Measurements from ENCODE around the gene MEIS2.

DNA sequence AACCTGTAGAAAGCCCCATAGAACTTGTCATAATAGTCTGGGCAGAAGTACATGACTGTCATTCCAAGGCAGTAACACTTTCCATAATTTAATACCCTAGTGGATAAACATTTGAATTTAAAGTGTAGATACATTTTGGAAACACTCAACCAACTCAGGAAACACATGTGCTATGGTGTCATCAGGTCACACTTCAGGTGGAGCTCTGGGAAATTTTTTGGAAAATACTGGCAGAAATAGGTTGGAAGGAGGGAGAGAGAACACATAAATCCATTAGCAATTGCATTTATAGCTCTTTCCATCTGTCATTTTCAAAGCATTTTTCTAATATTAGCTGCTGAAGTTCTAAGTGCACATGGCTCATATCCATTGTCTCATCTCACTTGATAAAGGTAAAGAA lies 135.7 kb downstream of the MEIS2 start:
- TF ChIP-seq CTCF (IDR thresholded peaks at IDR 0.05; ENCODE audit: low read depth, low read length): no peak
- no peak for TF ChIP-seq EZH2phosphoT487 (IDR thresholded peaks at IDR 0.05; ENCODE audit: low read depth)

All from OCI-LY3 (cell line).